ENCODE results near the gene RNF34. TPM values are rescaled to one million over a fixed set of nuclear protein-coding genes. Genes with fewer than 3 reads are reported as not detected.
A peak's percentile ranks its signal among the peaks of the same experiment; 100 is the strongest.

The RNF34 gene
- total and polyA plus RNA-seq, 2 of the 13 experiments (the other 11 are each of a cell fraction or from before 2014, with no cell fraction given), result 36.8 to 53.2 TPM

DNA sequence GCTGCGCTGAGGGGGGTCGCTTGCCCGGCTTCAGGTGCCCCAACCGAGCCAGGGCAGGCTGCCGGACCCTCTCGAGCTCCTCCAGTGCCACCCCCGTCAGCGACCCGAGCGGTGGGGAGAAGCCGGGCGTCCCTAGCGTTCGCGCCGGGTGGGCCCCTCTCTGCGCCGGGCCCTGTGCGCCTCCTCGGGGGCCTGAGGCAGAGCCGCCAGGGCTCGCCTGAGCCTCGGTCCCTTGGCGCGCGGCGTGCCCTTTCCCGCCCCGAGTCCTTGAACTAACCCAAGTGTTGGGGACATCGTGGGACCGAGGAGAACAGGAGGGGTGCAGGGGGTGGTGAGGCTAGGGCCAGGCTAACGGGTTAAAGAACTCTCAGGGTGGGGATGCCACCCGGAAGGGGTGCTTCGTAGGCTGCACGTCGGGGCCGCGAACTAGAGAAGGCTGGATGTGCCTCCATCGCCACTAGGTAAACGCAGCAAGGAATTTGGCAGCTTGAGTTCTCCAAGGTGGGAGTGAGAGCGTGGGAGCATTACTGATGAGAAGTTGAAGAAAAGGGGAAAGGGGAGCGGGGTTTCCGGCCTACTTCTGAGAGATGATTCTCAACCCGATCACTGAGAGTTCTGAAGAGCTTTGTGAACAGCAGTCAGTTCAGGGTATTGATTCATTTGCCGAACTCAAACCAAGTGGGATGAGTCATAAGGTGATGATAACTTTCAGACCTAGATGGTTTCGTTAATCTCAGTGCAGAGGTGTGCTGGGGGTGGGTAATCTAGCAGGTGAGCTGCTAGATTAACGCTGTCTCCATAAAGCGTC lies 618 bp downstream of the RNF34 start:
- BruUV-seq (replicated peaks), result no TSS peak
- in situ Hi-C loops (cut with HindIII; ENCODE audit: extremely low pct_ligation_motif_present, low pct_unique_long_range_greater_than_20kb) (no loop called here), intact Hi-C loops (cut with micrococcal nuclease; ENCODE audit: unreplicated experiment) (loop anchor here (1.0 kb wide), 1 partner anchor 48 kb away; the partner anchor contains the start of gene ANAPC5)
- H3K27ac ChIP-seq (ENCODE audit: extremely low read length, insufficient read depth, low read length), result peak overlapping the region; percentile 79
- peak overlapping the region; percentile 70 to 84 (median 83) for H3K4me3 ChIP-seq (replicated peaks in 1 of 3; ENCODE audit: insufficient read depth in 1 of 3, low read depth in 2 of 3, low read length in 3 of 3)
- peaks cover 50% of the 10 kb centered on the region for H3K4me1 ChIP-seq (ENCODE audit: insufficient read depth, low read length)
- no peak overlapping the region for H2AFZ ChIP-seq (ENCODE audit: low read length)
- peaks cover 48% of the 10 kb centered on the region for H3K79me2 ChIP-seq (ENCODE audit: insufficient read depth, low read length)
- no peaks in the 10 kb centered on the region; a peak in 1 of 5 replicates for H3K27me3 ChIP-seq (ENCODE audit: control insufficient read depth in 1 of 2, insufficient read depth in 2 of 2, low read length in 2 of 2)
- ATAC-seq (peak; percentile 70), DNase-seq (ENCODE audit: low spot score) (peak; percentile 43), FAIRE-seq (no peak)
- peak overlapping the region; percentile 89 for H3K9ac ChIP-seq (ENCODE audit: insufficient read depth, low read depth, low read length)
- CTCF ChIA-PET (ENCODE audit: low intra/inter-chr PET ratio, low total read pairs), result no interaction called here
- peak overlapping the region; percentile 91 for H3K4me2 ChIP-seq (ENCODE audit: low read depth, low read length)
- POLR2A ChIA-PET, result interaction anchor here (0.6 to 2.9 kb wide), 20 partner anchors 9 to 1199 kb away, joined by 3 to 37 read pairs (median 4); partner anchors contain the start of genes ANAPC5 and TMEM120B
- H4K20me1 ChIP-seq (ENCODE audit: insufficient read depth, low read length), result no peaks in the 10 kb centered on the region; the same call in 1 of the 2 replicates
- peaks cover 0 to 3% of the 10 kb centered on the region in 2 experiments; a peak in 1 of 5 replicates for H3K36me3 ChIP-seq (replicated peaks in 1 of 2; ENCODE audit: control insufficient read depth in 1 of 2, insufficient read depth in 2 of 2, low read length in 2 of 2)
- under 1% methylated on average over 18 of the region's 48 CpGs for WGBS (ENCODE audit: low lambda C conversion rate)
- H3K9me3 ChIP-seq (ENCODE audit: low read length), result no peaks in the 10 kb centered on the region
- TF ChIP-seq MIXL1 (CRISPR knock-in tag; IDR thresholded peaks at IDR 0.05) (no peak), ETV6 (CRISPR knock-in tag; conservative IDR thresholded peaks at IDR 0.05) (0 out of 2 replicates have a peak, but pooled peaks have one; percentile 11), ZBTB10 (CRISPR knock-in tag; IDR thresholded peaks at IDR 0.05; ENCODE audit: borderline replicate concordance) (0 out of 2 replicates have a peak, but pooled peaks have one; percentile 53), ZBTB26 (CRISPR knock-in tag; IDR thresholded peaks at IDR 0.05; ENCODE audit: borderline replicate concordance) (0 out of 2 replicates have a peak, but pooled peaks have one; percentile 31), BRD4 (CRISPR knock-in tag; IDR thresholded peaks at IDR 0.05) (0 out of 2 replicates have a peak, but pooled peaks have one; percentile 36), POLR2A (IDR thresholded peaks at IDR 0.05; ENCODE audit: insufficient read depth in 1 of 2, low read depth in 2 of 2, low read length in 2 of 2) (peak in 1 of 2 experiments; percentile 57; a peak in 2 of 4 replicates), ZNF557 (CRISPR knock-in tag; IDR thresholded peaks at IDR 0.05) (0 out of 2 replicates have a peak, but pooled peaks have one; percentile 23), NR2F6 (IDR thresholded peaks at IDR 0.05) (no peak), NR2F6 (CRISPR knock-in tag; IDR thresholded peaks at IDR 0.05) (no peak), ZNF598 (CRISPR knock-in tag; IDR thresholded peaks at IDR 0.05; ENCODE audit: borderline replicate concordance) (0 out of 2 replicates have a peak, but pooled peaks have one; percentile 69), ZNF451 (CRISPR knock-in tag; IDR thresholded peaks at IDR 0.05) (0 out of 2 replicates have a peak, but pooled peaks have one; percentile 15)
- TF ChIP-seq, protein P1, sequence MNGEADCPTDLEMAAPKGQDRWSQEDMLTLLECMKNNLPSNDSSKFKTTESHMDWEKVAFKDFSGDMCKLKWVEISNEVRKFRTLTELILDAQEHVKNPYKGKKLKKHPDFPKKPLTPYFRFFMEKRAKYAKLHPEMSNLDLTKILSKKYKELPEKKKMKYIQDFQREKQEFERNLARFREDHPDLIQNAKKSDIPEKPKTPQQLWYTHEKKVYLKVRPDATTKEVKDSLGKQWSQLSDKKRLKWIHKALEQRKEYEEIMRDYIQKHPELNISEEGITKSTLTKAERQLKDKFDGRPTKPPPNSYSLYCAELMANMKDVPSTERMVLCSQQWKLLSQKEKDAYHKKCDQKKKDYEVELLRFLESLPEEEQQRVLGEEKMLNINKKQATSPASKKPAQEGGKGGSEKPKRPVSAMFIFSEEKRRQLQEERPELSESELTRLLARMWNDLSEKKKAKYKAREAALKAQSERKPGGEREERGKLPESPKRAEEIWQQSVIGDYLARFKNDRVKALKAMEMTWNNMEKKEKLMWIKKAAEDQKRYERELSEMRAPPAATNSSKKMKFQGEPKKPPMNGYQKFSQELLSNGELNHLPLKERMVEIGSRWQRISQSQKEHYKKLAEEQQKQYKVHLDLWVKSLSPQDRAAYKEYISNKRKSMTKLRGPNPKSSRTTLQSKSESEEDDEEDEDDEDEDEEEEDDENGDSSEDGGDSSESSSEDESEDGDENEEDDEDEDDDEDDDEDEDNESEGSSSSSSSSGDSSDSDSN (CRISPR knock-in tag; IDR thresholded peaks at IDR 0.05), result peak; percentile 93
- TF ChIP-seq, protein P2, sequence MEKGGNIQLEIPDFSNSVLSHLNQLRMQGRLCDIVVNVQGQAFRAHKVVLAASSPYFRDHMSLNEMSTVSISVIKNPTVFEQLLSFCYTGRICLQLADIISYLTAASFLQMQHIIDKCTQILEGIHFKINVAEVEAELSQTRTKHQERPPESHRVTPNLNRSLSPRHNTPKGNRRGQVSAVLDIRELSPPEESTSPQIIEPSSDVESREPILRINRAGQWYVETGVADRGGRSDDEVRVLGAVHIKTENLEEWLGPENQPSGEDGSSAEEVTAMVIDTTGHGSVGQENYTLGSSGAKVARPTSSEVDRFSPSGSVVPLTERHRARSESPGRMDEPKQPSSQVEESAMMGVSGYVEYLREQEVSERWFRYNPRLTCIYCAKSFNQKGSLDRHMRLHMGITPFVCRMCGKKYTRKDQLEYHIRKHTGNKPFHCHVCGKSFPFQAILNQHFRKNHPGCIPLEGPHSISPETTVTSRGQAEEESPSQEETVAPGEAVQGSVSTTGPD (CRISPR knock-in tag; IDR thresholded peaks at IDR 0.05), result no peak
